ENCODE results near the gene FAAP20. TPM values are rescaled to one million over a fixed set of nuclear protein-coding genes. Genes with fewer than 3 reads are reported as not detected.

Gene FAAP20, protein sequence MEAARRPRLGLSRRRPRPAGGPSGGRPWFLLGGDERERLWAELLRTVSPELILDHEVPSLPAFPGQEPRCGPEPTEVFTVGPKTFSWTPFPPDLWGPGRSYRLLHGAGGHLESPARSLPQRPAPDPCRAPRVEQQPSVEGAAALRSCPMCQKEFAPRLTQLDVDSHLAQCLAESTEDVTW
- 10 to 100 TPM; 48.2 to 54.4 TPM for total RNA-seq

DNA sequence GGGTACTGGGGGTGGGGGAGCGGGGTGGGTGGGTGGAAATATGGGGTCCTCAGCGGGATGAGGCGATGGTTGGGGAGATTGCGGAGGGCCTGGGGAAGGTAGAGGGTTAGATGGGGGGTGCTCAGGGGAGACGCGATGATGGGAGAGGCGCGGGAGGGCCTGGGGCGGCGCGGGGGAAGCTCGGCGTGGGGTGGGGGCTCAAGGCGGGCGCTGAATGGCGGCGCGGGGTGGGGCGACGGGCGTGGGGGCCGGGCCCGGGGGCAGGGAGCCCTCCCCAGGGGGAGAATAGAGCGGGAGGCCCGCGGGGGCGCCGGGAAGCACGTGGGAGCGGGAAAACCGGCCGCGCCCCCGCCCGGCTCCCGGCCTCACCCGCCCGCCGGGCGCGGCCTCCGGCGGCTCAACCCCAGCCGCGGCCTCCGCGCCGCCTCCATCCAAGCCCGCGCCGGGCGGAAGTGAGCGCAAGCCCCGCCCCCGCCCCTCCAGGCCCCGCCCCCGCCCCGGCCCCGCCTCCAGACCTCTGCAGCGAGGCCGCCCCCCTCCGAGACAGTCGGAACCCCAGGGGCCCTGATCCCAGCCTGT lies at the start of gene FAAP20:
FAAP20 (minus strand) TSS at position 454 of the 579 bp plus-strand sequence; CDS start at position 431, 23 bp downstream.
- peaks cover 28% of the 10 kb centered on the region for H3K4me1 Mint-ChIP-seq (ENCODE audit: low read depth)

DNA sequence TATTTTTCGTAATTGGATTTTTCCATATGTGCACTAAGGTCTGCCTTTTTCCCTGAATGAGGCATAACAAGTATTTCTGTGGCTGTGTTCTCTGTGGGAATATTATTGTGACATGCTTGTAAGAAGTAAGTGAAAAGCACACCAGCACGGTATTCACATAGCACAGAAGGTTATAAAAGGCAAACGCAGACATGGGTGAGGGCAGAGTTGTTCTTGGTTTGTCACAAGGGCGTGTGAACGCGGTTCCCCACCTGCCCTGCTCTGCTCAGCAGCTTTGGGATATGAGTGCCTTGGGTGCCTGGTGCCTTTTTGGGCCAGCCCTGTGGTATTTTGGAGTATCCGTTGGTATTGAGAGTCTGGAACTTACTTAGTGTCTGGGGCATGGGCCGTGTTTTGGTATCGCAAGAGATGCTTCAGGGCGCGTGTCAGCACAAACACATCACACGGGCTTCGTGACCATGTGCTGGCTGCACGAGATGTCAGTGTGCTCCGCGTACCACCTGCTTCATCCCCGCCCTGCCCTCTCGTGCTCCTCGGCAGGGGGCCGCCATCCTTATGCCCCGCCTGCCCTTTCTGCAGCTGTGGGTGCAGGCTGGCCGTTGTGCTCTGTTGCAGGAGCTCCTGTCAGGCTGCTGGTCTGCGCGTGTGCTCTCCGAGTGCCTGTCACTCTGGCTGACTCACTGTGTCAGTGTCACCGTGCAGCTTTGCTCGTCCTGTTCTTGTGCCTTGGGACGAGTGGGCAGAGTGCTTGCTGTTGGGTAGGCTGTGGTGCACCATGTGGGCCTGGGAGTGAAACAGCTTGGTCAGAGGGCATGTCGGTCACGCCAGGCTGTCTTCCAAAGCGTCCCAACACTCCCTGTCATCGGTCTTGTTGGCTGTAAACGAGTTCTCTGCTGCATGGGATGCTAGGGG lies 48.5 kb upstream of the FAAP20 start:
- intact Hi-C loops (cut with micrococcal nuclease) = no loop called here
- CTCF ChIA-PET = interaction anchor here (1.0 kb wide), 1 partner anchor 10 kb away, joined by 3 read pairs; no protein-coding TSS in a partner anchor
- Mint-ChIP-seq H3K4me3 (no peak overlapping the region), H3K36me3 (ENCODE audit: low read depth) (peaks cover 13% of the 10 kb centered on the region), H3K4me1 (ENCODE audit: low read depth) (peaks cover 90% of the 10 kb centered on the region), H3K27me3 (ENCODE audit: low read depth) (no peaks in the 10 kb centered on the region), H3K9me3 (no peaks in the 10 kb centered on the region), H3K27ac (no peak overlapping the region)
- no peak for DNase-seq

More for the DNA sequence above, at the start of gene FAAP20:
- Mint-ChIP-seq H3K4me3 (peak within 1 kb of the TSS; percentile 78), H3K27me3 (ENCODE audit: low read depth) (no peaks in the 10 kb centered on the region), H3K36me3 (ENCODE audit: low read depth) (no peaks in the 10 kb centered on the region), H3K27ac (peak within 1 kb of the TSS; percentile 93), H3K9me3 (no peaks in the 10 kb centered on the region)
- no peak for DNase-seq
- intact Hi-C loops (cut with micrococcal nuclease) = loop anchor here (2.0 kb wide), 2 partner anchors 392 to 448 kb away; partner anchors contain the start of gene PRXL2B
- CTCF ChIA-PET = interaction anchor here (0.6 to 6.9 kb wide), 35 partner anchors 10 to 393 kb away, joined by 3 to 129 read pairs (median 4); partner anchors contain the start of genes MORN1, PEX10 and RER1

DNA sequence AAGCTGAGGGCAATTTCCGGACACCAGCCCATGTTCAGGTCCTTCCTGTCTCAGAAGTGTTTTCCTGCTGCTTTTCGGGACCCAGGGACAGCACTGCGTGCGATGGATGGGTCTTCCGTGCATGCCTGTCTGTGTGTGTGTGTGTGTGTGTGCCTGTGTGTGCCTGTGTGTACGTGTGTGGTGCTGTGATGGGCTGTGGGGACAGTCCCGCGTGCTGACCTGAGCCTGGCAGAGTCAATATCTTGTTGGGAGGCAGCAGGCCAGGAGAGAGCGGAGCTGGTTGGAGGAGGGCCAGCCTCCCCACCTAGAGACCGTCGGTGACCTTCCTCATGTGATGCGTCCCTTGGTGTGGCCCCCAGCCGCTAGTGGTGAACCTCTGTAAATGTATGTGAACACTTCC lies 47.2 kb upstream of the FAAP20 start:
- DNase-seq = no peak
- H3K27ac Mint-ChIP-seq = peak overlapping the region; percentile 25
- H3K4me1 Mint-ChIP-seq (ENCODE audit: low read depth) = peaks cover 91% of the 10 kb centered on the region
- intact Hi-C loops (cut with micrococcal nuclease) = no loop called here
- CTCF ChIA-PET = no interaction called here
- no peak overlapping the region for H3K4me3 Mint-ChIP-seq
- H3K27me3 Mint-ChIP-seq (ENCODE audit: low read depth) = no peaks in the 10 kb centered on the region
- no peaks in the 10 kb centered on the region for H3K9me3 Mint-ChIP-seq
- peaks cover 13% of the 10 kb centered on the region for H3K36me3 Mint-ChIP-seq (ENCODE audit: low read depth)

DNA sequence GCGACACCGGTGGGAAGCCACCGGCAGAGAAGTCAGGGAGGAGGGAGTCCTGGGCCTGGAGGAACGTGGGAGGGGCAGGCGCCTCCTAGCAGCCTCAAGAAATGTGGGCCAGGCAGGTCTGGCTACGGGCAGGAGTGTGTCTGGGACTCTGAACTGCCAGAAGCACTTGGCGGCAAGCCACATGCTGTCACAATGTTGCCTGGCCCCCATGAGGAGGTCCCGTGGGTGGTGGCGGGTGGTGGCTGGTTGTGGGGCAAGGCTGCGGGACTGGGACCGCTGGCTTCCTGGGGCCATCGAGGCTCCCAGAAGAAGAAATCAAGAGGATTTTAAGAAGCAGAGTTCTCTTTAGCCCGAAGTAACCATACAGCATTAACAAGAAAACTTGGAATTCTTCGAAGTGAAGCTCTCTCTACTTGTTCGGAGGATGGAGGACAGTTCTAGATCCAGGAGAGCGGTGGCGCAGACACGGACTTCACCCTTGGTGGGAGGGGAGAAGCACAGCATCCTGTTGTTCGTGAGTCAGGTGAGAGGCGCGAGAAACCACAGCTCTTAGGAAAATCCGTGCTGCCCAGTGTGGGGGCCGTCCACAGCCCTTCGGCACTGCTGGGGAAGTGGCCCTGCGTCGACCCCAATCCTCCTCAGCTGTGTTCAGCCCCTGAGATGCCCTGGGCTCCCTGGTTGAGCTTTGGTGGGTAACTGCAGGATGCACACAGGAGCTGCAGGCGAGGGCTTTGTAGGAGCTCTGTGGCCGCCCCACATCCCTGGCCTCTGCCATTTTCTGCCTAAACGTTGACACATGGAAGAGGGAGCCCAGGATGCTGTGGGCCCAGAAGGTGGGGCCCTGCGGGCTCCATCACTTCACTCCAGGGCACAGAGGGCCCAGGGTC lies 45.9 kb upstream of the FAAP20 start:
- peaks cover 94% of the 10 kb centered on the region for H3K4me1 Mint-ChIP-seq (ENCODE audit: low read depth)
- peak; percentile 69 for DNase-seq
- peak overlapping the region; percentile 86 for H3K27ac Mint-ChIP-seq
- no peaks in the 10 kb centered on the region for H3K27me3 Mint-ChIP-seq (ENCODE audit: low read depth)
- intact Hi-C loops (cut with micrococcal nuclease) = loop anchor here (1.0 kb wide), 1 partner anchor 8 kb away; no protein-coding TSS in a partner anchor
- H3K4me3 Mint-ChIP-seq = peak overlapping the region; percentile 47
- H3K9me3 Mint-ChIP-seq = no peaks in the 10 kb centered on the region
- H3K36me3 Mint-ChIP-seq (ENCODE audit: low read depth) = peaks cover 15% of the 10 kb centered on the region
- CTCF ChIA-PET = interaction anchor here (0.5 to 1.7 kb wide), 5 partner anchors 15 to 101 kb away, joined by 3 to 8 read pairs (median 4); partner anchors contain the start of gene FAAP20

DNA sequence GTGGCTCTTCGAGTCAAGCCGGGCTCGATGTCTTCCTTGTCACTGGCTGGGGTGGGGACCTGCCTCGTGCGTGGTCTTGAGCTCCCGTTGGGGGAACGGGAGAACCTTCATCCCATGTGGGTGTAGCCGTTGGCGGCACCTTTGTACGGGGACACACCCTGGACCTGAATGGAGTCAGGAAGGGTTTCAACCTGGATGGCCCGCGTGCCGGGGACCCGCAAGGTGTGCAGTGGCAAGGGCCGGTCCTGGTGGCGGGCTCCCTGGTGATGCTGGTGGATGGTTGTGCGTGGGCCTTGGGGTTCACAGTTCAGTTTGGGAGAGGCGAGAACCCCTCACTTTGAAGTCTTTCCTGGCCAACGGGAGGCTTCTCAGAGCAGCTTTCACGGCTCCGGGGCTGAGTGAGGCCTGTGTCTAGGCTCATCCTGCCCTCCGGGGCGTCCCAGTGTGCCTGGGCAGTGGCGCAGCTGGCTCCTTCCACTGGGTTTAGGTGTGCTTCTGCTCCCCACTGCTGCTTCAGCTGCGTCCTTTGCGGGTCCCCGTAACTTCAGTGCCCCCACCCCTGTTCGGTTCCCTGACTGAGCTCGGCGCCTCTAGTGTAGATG lies 44.9 kb upstream of the FAAP20 start:
- Mint-ChIP-seq H3K27ac (peak overlapping the region; percentile 86), H3K27me3 (ENCODE audit: low read depth) (no peaks in the 10 kb centered on the region), H3K36me3 (ENCODE audit: low read depth) (peaks cover 16% of the 10 kb centered on the region), H3K9me3 (no peaks in the 10 kb centered on the region), H3K4me1 (ENCODE audit: low read depth) (peaks cover 95% of the 10 kb centered on the region), H3K4me3 (peak overlapping the region; percentile 47)
- intact Hi-C loops (cut with micrococcal nuclease) = no loop called here
- DNase-seq = no peak
- CTCF ChIA-PET = interaction anchor here (0.5 to 1.7 kb wide), 6 partner anchors 14 to 120 kb away, joined by 3 to 8 read pairs (median 4); partner anchors contain the start of gene FAAP20

DNA sequence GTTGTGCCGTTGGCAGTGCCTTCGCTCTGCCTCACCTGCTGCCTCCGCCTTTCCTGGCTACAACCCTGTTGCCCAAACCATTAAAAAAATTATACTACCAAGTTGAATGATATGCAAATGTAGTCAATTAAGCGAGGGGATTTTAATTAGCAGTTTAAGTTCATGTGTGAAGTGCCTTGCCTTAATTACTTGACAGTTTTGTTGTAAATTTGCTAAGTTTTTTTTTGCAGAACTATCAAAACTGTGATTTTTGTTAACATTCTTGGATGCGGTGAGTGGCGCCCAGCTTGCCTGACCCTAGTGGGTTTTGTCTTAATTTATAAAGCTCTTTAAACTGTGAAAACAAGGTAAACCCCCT lies 44.4 kb upstream of the FAAP20 start:
- DNase-seq = no peak
- Mint-ChIP-seq H3K9me3 (no peaks in the 10 kb centered on the region), H3K4me3 (no peak overlapping the region), H3K27ac (peak overlapping the region; percentile 59), H3K36me3 (ENCODE audit: low read depth) (peaks cover 19% of the 10 kb centered on the region), H3K27me3 (ENCODE audit: low read depth) (no peaks in the 10 kb centered on the region), H3K4me1 (ENCODE audit: low read depth) (peaks cover 96% of the 10 kb centered on the region)
- intact Hi-C loops (cut with micrococcal nuclease) = no loop called here
- CTCF ChIA-PET = interaction anchor here (0.6 to 1.7 kb wide), 4 partner anchors 14 to 119 kb away, joined by 3 to 8 read pairs (median 4); partner anchors contain the start of gene FAAP20

DNA sequence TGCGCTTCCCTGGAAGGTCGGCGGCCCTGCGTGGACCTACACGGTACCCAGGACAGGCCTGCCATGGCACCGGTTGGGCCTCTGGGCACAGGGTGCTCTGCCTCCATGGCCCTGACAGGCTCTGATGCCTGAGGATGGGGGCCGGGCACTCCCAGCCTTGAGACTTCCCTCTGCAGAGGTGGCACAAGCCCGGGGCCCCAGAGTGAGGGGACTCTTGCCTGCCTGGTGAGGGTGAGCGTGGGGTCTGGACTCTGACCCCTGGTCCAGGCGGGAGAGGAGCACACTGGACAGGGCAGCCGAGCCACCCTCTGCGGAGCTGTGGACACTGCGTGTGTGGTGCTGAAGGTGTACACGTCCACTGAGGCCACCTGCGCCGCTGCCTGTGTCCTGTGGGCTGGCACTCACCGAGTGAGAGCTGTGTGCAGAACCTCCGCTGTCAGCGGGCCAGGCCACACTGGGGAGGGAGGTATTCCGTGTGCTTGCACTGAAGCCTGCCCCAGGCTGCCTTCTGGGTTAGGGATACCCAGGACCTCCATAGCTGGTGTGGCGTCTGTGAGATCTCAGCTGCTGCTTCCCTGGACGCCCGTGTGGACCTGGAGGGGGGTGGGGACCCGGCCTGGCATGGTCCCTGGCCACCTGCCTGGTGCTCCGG lies 43.9 kb upstream of the FAAP20 start:
- no peaks in the 10 kb centered on the region for H3K9me3 Mint-ChIP-seq
- no peak for DNase-seq
- H3K27ac Mint-ChIP-seq = peak overlapping the region; percentile 59
- no peaks in the 10 kb centered on the region for H3K27me3 Mint-ChIP-seq (ENCODE audit: low read depth)
- CTCF ChIA-PET = interaction anchor here (0.6 to 1.7 kb wide), 4 partner anchors 14 to 119 kb away, joined by 3 to 8 read pairs (median 4); partner anchors contain the start of gene FAAP20
- intact Hi-C loops (cut with micrococcal nuclease) = no loop called here
- peaks cover 97% of the 10 kb centered on the region for H3K4me1 Mint-ChIP-seq (ENCODE audit: low read depth)
- peaks cover 15% of the 10 kb centered on the region for H3K36me3 Mint-ChIP-seq (ENCODE audit: low read depth)
- H3K4me3 Mint-ChIP-seq = no peak overlapping the region

DNA sequence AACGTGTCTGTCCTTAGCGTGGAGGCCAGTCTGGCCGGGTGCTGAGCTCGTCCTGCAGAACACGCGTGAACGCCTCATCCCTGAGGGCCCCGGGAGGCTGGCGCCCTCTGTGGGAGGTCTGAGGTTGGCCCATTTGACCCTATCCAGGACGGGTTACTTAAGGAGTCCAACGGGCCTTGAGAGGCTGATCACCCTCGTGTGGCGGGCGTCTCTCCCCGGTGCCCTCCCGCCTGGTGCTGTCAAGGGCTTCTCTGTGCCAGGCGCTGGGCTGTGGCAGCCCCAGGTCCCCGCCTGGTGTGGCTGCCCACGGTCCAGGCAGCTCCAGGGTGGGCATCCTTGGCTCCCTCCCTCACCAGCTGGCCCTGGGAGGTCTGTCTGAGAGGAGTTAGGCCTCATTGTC lies 43.2 kb upstream of the FAAP20 start:
- H3K27me3 Mint-ChIP-seq (ENCODE audit: low read depth) = no peaks in the 10 kb centered on the region
- CTCF ChIA-PET = interaction anchor here (1.2 to 1.5 kb wide), 2 partner anchors 43 to 144 kb away, joined by 3 to 7 read pairs; partner anchors contain the start of gene FAAP20
- H3K36me3 Mint-ChIP-seq (ENCODE audit: low read depth) = peaks cover 15% of the 10 kb centered on the region
- peak overlapping the region; percentile 49 for H3K4me3 Mint-ChIP-seq
- intact Hi-C loops (cut with micrococcal nuclease) = no loop called here
- no peak for DNase-seq
- peaks cover 95% of the 10 kb centered on the region for H3K4me1 Mint-ChIP-seq (ENCODE audit: low read depth)
- peak overlapping the region; percentile 86 for H3K27ac Mint-ChIP-seq
- no peaks in the 10 kb centered on the region for H3K9me3 Mint-ChIP-seq

DNA sequence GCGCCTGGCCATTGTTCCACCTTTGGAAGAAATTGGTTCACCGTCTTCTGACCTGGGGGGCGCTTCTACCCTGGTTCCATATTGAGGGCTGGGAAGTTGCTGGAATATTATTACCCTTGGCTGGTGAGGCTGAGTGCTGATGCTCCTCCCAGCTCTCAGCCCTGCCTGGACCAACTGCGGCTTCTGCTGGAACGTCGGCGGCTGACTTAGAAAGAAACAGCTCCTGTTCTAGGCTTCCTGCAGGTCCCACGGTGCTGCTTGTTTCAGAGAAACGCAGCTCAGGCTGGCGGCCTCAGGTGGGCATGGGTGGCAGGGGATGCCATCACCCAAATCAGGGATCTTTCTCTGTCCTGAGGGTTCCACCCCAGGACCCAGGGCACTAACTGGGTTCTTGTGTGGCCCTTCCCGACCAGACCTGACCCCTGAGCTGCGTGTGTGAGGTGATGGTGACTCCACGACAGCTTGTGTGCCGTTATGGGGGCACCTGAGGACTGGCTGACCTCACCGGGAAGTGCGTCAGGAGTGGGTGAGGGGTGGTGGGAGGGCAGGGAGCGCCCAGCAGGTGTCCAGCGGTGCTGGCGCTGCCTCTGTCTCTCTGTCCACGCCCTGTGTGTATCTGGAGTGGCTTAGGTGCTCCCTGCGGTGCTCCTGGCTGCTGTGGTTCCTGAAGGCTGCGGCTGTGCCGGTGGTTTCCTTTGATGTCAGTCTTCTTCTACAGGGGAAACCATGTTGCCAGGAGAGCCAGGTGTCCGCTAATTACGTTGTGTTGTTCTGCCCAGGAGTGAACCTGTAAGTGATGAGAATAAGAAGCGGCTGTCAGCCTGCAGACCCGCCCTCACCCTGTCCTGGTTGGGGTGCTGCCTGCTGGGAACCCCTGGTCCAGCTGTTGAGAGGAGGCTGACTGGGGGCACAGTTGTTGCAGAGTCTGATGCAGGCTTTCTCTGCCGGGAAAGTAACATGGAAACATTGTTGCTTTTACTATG lies 42.4 kb upstream of the FAAP20 start:
- intact Hi-C loops (cut with micrococcal nuclease) = no loop called here
- H3K36me3 Mint-ChIP-seq (ENCODE audit: low read depth) = peaks cover 15% of the 10 kb centered on the region

More for the DNA sequence above, 42.4 kb upstream of the FAAP20 start:
- Mint-ChIP-seq H3K27ac (peak overlapping the region; percentile 86), H3K9me3 (no peaks in the 10 kb centered on the region), H3K27me3 (ENCODE audit: low read depth) (no peaks in the 10 kb centered on the region), H3K4me1 (ENCODE audit: low read depth) (peaks cover 89% of the 10 kb centered on the region), H3K4me3 (peak overlapping the region; percentile 49)
- CTCF ChIA-PET = interaction anchor here (1.2 to 1.5 kb wide), 2 partner anchors 42 to 145 kb away, joined by 3 to 7 read pairs; partner anchors contain the start of gene FAAP20
- DNase-seq = peak; percentile 77

Data from activated naive CD4-positive, alpha-beta T cell treated with anti-CD3 and anti-CD28 coated beads for 36 hours (primary cell).